DLD1 (cell line): Measurements from ENCODE around the gene BSPRY.

ENCODE experiments used
- in situ Hi-C: cut with HindIII; loops from 2 replicates; pipeline ENCODE4 v1.10.0; 2017; ENCODE audit warnings: low sequenced_read_pairs

The BSPRY gene

DNA sequence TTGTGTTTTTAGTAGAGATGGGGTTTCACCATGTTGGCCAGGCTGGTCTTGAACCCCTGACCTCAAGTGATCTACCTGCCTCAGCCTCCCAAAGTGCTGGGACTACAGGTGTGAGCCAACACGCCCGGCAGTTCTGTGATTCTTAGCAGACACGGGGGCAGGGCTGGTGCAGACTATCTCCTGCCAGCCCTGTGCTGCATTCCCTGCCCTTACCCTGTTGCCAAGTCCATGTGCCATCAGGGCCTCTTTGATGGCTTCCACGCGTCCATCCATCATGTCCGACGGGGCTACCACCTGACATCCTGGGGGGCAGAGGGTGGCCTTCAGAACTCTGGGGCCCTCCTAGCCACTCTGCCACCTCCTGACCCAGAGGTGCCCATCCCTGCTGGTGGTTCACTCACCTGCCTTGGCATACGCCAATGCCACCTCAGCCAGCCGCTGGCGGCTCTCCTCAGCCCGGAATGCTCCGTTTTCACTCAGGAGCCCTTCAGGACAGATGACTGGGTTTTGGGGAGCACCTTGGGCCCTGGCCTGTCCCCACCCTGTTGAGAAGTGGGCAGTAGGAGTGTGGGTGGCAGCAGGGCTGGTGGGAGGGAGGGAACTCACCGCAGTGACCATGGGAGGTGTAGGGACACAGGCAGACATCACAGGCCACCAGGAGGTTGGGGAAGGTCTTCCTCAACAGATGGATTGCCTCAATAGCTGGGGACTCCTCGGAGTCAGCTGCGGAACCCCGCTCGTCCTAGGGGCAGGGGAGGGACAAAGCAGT, 41.0 kb downstream of the BSPRY start:
- in situ Hi-C loops, result no loop called here

DNA sequence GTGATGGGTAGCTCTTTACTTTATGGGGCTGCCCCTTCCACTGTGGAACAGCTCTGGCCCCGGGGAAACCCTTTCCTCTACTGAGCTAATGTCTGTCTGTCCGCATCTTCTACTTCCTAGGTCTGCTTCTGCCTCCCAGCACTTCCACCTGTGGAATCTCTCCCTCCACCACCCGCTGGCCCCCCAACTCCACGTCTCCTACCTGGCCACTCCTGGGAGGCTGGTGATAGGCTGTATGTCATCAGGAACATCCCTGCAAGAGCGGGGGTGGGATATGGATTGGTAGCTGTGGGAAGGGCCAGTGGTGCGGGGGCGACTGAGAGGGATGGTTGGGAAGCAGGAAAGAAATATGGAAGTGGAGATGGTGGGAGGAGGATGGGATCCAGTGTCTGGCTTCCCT, 42.6 kb downstream of the BSPRY start:
- in situ Hi-C loops, result no loop called here

DNA sequence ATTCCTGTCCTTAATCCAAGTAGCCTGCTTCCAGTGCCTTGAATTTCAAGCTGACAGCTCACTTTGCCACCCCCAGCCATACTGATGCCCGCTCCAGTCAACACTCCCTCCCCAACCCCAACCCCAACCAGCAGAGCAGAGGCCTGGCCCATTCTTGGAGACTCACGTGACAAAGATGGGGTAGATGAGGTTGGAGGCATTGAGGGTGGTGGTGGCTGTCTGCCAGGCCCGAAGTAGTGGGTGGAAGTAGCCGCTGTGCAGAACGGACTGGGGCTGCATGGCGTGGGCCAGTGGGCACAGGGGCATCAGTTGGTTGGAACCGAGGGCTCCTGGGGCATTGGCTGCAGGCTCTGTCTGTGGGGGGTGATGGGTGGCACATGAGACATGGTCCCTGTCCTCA, 43.9 kb downstream of the BSPRY start:
- in situ Hi-C loops, result no loop called here

DNA sequence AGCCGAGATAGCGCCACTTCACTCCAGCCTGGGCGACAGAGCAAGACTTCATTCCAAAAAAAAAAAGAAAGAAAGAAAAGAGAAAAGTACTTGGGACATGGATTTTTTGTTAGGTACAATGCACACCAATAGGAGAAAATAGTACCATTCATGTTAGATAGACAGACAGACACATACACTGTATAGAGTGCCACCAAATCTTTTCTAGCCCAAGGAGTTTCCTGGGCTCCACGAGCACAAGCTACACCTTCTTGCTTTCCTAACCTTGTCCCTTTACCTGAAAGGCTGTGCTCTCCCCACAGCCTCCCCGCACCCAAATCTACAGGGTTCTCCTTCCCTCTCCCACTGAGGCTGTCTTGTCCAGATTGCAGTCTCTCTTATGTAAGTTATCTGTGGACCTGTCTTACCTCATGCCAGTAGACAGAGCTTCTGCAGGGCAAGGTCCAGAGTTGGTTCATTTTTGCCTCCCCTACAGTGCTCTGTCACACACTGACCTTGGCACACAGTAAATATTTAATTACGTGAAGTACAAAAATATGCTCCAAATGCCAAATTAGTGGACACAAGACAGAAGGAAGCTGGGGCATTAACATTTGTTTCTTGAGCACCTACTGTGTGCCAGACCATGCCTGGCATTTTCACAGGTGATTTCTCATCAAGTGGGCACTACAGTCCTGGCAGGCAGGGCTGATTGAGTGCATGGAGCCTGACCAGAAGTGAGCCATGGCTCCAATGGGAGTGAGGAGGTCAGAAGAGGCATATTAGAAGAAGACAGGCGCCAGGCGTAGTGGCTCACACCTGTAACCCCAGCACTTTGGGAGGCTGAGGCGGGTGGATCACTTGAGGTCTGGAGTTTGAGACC, 45.9 kb downstream of the BSPRY start:
- in situ Hi-C loops, result no loop called here

DNA sequence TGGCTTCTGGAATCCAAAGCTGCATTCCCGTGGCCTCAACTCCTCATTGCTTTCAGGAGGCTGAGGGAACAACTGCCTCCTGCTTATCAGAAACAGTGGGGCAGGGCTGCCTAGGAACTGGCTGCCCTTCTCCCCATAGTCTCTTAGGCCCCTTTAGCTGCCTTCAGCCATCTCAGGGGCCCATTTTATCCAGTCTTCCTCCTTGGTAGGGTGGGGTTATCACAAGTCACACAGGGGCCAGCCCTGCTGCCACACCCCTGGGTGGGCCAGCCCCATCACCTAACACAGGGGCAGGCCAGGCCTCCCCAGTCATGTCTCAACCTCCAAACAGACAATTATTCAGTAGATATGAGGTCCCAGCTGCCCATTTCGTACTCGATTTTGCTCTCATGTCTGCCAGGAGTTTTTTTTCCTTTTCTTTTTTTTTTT, 47.9 kb downstream of the BSPRY start:
- in situ Hi-C loops, result no loop called here

DNA sequence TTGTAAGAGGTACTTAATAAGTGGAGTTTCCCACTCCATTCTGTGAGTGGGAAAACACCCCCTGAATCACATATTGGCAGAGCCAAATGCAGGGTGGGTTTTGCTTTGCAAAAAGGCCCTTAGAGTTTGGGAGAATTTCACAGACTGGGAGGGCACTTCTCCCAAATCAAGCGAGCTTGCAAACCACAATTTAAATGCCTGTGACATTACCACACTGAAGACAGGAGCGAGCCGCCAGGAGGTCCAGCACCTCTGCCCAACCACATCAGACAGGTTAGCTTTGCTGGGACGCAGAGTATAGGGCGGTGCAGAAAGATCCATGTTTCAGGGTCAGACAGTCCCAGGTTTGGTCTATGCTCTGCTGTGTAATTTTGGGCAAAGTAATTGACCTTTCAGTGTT, 49.5 kb downstream of the BSPRY start:
- in situ Hi-C loops, result no loop called here

DNA sequence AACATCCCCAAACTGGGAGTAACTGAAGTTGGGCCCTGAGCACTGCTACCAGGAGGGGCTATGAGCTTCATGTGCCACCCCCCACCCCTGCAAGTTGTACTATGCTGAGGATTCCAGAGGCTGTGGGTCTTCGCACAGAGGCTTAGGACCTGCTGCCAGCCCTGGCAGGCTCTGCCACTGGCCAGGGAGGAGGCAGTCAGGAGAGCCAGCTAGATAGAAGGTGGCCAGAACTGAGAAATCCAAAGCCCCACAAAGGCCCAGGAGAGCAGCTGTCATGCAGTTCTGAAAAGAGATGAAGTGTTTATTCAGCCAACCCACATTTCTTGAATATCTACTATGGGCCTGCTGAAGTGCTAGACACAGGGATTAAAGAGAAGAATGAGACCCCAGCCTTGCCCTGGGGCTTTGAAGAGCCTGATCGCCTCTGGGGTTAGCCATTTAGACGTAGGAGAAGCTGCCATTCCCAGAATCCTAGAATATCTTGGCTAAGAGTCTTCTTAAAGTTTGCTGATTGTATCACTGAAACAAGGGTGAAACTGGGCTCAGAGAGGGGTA, 50.4 kb downstream of the BSPRY start:
- in situ Hi-C loops, result loop anchor here (25.0 kb wide), 1 partner anchor 263 kb away; no protein-coding TSS in a partner anchor

DNA sequence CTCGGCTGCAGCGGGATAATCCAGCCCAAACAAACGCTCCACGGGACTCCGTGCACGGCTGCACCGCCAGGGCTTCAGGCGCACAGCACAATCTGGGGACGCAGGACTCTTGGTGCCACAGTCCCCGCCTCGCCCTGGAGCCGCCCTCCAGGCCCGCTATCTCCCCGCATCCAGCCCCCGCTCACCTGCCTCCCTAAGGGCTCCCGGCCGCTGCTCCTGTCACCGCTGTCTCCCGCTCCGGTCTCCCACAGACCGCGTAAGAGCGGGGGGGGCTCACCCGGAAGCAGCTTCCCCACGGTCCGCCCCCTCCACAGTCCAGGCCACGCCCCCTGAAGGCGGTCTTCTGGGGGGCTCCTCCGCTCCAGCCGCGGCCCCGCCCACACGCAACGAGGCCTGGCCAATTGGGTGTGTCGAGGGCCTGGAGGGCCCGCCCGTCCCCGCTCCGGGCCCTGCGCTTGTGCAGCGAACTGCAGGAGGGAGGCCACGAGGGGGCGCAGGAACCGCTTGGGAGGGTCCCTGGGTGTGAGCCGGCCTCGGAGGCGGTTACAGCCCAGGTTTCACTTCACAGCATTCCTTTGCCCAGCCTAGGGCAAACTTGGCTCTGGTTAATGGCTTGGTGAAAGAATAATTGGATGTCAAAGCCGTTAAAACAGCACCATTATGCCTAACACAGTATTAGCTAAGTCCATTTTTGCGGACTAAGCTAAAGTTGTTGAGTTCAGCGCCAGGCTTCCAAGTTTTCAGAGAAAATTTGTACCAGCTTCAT, 51.9 kb downstream of the BSPRY start, which contains the start of gene ALAD:
Gene ALAD, minus strand, starts transcription at position 258 of the 766 bp plus-strand sequence. CDS start 7,725 bp downstream, outside the sequence.
- in situ Hi-C loops, result loop anchor here (25.0 kb wide), 1 partner anchor 261 kb away; no protein-coding TSS in a partner anchor

DNA sequence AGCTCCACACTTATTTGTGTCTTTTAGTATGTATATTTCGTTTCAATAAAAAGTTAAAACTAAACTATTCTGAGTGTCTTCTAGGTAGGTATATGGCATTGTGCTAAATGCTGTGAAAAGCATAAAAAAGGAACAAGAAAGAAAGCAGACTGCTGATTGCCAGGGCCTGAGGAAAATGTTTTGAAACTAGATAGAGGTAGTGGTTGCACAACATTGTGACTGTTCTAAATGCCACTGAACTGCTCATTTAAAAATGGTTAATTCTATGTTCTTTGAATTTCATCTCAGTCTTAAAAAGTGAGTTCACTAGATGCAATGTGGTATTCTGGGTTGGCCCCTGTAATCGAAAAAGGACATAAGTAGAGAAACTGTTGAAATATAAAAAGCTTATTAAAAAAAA, 54.3 kb downstream of the BSPRY start:
- in situ Hi-C loops, result loop anchor here (25.0 kb wide), 1 partner anchor 259 kb away; no protein-coding TSS in a partner anchor

DNA sequence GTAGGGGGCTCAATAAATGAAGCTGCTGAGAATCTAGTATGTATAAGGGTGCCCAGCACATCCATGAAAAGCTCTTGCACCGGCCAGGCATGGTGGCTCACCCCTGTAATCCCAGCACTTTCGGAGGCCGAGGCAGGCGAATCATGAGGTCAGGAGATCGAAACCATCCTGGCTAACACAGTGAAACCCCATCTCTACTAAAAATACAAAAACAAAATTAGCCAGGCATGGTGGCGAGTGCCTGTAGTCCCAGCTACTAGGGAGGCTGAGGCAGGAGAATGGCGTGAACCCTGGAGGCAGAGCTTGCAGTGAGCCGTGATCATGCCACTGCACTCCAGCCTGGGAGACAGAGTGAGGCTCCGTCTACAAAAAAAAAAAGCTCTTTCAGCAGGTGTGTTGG, 57.0 kb downstream of the BSPRY start:
- in situ Hi-C loops, result loop anchor here (25.0 kb wide), 1 partner anchor 256 kb away; no protein-coding TSS in a partner anchor

DNA sequence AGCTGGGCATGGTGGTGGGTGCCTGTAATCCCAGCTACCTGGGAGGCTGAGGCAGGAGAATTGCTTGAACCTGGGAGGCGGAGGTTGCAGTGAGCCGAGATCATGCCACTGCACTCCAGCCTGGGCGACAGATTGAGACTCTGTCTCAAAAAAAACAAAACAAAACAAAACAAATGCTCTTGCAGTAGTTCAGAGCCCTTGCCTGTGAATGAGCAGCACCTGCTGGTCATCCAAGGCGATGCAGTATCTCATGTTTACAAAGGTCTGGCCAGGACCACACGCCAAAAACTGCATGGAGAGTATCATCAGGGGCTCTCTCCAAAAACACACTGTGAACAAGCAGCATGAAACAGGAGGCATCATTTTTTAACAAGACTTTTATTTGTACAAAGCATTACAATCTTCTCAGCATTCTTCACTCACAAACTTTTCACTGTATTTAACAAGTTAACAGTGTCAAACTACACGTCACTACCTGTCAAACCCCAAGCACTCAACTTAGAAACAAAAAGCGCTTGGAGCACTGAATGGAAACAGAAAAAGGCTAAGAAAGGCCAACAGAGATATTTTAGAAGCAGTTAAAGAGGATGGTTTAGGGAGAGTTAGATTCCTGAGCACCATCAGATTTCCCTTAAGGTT, 57.7 kb downstream of the BSPRY start:
- in situ Hi-C loops, result loop anchor here (25.0 kb wide), 1 partner anchor 255 kb away; no protein-coding TSS in a partner anchor

DNA sequence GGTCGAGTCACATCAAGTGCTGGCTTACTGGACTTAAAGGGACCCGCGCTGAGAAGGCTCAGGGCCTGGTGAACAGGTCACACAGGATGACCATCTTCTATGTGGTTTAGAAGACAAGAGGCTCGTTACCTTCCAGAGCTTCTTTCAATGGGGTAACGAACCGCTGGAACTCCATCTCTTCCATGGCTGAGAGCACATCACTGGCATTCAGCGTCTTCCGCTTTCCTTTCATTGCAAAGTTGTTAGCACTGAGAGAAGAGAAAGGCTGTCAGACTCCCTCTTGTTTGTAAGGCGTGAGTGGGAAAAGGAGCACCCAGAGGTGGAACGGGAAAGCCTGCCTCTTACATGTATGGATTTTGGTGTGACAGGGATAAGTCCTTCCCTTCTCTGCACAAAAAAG, 60.1 kb downstream of the BSPRY start:
- in situ Hi-C loops, result loop anchor here (25.0 kb wide), 1 partner anchor 253 kb away; no protein-coding TSS in a partner anchor

DNA sequence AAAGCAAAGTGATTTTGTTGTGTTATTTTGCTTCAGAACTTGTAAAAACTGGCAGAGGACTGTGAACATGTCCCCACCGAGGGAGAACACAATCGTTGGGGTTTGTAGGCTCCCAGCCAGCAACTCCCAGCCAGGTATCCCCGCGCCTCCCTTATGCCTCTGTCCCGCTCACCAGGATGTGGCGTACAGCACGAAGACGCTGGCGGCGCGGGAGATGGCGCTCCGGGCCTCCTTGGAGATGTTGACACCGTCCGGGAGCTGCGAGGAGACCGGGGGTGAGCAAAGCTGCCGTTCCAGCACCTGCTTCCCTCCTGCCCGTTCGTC, 60.5 kb downstream of the BSPRY start:
- in situ Hi-C loops, result loop anchor here (25.0 kb wide), 1 partner anchor 252 kb away; no protein-coding TSS in a partner anchor

DNA sequence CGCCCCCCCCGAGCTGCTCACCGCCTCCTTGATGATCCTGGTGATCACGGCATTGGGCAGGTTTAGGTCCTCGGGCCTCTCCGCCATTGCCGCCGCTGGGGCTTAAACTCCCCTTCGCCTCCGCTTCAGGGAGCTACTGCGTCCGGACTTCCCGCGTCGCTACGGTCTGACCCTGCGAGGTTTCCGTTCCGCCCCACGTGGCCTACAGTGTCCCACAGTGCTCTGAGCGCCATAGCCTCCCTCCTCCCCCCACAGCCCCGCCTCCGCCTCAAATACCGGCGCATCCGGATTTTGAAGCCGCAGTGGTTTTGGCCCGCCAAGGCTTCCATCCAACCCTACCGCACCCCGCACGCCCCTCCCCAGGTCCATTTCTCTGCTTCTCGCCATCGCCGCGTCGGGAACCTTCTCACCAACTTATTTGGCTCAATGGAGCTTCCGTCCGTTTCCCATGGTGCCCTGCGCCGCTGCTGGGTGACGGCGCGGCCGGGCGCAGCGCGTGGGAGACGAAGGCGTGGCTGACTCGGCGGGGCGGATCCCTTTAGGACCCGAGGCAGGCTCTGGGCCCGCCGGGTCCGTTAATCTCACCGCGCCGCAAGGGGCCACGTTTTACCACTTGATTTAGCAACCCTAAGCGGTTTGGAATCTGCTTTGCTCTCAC, 61.0 kb downstream of the BSPRY start, which contains the start of the genes C9orf43 and POLE3:
Gene C9orf43, plus strand, starts transcription at position 541 of the 658 bp plus-strand sequence. CDS start 2,747 bp downstream, outside the sequence.
Gene POLE3, minus strand, starts transcription at position 469 of the 658 bp plus-strand sequence. Its CDS starts 382 bp downstream, at position 87.
- in situ Hi-C loops, result loop anchor here (25.0 kb wide), 1 partner anchor 252 kb away; no protein-coding TSS in a partner anchor

DNA sequence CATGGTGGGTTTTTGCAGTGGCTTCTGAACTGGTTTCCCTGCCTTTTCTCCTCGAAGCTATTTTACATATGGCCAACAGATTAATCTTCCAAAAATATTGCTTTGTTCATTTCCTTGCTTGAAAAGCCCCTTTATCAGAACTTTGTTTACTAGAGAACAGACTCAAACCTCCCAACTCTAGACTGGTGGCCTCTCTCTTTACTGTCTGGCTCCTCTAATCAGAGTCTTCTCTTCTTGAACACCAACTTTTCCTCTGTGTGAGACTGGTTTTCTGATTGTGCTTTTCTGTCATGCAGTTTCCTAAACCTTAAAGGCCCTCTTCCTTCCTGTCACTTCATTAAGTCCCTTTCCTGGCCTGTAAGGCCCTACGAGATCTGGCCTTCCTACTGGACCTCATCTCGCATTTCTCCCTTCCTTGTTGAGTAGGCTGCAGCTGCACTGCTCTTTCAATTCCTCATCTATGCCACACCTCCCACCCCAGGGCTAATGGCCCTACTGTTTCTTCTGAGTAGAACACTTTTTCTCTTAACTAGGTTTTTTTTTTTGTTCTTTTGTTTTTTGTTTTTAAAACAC, 66.9 kb downstream of the BSPRY start:
- in situ Hi-C loops, result loop anchor here (25.0 kb wide), 1 partner anchor 246 kb away; no protein-coding TSS in a partner anchor

DNA sequence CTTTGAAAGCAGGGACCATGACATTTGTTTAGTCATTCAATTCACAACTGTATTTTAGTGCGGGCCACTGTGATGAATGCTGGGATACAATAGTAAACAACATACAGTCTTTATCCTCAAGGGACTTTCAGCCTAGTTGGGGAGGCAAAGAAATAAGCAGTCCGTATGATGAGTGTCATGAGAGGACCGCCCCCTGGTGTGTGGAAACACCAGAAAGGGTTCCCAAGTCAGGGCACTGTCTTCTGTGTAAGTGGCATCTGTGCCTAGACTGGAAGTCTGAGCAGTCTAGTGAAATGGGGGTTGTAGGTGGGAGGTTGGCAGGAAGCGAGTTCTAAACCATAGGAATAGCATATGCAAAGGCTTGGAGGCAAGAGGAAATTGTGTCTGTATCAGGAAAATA, 68.0 kb downstream of the BSPRY start:
- in situ Hi-C loops, result loop anchor here (25.0 kb wide), 1 partner anchor 245 kb away; no protein-coding TSS in a partner anchor
